HG03039 (cell line): Measurements from ENCODE around the gene HECTD1.
A peak's percentile ranks its signal among the peaks of the same experiment; 100 is the strongest.
"Not testable (repeated sequence)": the region's sequence is repeated elsewhere in the genome, so short reads cannot be mapped to it uniquely, and the experiment has no call there.

ENCODE experiments used
- ATAC-seq: cut with Tn5 transposase; IDR thresholded peaks from one replicate; pipeline ENCODE4 v1.9.1; 2021; ENCODE audit warnings: mild to moderate bottlenecking, moderate library complexity; ENCODE audit not compliant: unreplicated experiment

HECTD1 gene

DNA sequence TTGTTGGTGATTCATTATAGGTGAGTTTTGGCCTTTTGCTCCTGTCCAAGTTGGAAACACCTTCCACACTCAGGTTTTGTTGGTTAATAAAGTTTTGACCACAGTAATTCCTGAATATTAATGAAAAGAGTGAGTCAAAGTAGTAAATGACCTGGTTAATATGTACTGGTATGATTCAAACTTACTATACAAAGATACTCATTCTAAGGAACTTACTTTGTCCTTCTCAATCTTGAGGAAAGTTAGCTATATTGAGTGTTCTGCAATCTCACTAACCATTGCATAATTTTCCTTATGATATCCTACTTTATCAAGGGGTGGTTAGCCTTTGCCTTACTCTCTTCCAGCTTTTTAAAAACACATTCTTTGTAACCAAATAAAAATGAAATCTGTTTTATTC is 20.9 kb upstream of the HECTD1 start:
- ATAC-seq, result no peak

GRCh38 chr14:31224808-31225207 is 17.2 kb upstream of the HECTD1 start:
- ATAC-seq, result no peak

DNA sequence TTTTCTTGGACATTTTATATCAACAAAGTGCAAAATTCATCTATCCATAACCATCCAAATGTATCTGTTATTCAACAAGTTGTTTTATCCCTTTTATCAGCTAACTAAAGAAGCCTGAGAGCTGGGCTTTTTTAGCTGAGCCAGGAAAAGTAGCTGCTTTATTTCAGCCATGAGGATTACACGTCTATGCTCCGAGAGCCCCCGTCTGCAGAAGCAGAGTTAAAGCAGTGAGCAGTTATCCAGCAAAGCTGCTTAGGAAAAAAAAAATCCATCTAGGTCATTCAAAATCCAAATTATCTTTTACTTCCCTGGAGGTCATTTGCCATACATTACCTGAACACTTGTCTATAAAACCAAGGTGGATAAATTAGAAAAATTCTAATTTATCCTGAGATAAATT is 15.7 kb upstream of the HECTD1 start:
- no peak for ATAC-seq

- no peak for ATAC-seq
Observed at GRCh38 chr14:31222834-31223233, 15.2 kb upstream of the HECTD1 start.

DNA sequence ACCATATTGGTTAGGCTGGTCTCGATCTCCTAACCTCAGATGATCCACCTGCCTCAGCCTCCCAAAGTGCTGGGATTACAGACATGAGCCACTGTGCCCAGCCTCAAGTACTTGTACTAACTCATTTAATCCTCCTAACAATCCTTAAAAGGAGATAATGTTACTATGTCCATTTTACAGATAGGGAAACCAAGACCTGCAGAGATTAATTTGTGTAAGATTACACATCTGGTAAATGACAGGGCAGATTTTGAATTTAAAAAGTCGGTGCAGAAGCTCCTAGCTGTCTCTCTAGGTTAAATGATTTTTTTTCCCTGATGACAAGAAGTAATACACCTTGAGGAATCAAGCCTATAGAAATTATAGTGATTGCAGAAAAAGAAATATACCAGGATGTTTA is 13.7 kb upstream of the HECTD1 start:
- ATAC-seq, result no peak

DNA sequence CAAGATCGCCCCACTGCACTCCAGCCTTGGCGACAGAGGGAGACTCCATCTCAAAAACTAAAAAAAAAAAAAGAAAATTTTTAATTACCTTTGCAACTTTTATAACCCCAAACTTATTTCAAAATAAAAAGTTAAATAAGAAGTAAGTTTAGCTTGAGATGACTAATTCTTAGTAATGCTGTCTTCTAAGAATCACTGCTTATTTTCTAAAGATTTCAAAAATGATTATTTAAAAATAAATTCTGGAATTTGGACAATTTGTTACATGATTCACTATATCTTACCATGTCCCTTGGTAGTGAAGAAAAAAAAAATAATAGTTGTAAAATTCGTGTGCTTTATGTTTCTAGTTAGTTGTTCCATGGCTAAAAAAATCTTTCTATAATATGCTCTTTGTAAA is 11.6 kb upstream of the HECTD1 start:
- no peak for ATAC-seq

DNA sequence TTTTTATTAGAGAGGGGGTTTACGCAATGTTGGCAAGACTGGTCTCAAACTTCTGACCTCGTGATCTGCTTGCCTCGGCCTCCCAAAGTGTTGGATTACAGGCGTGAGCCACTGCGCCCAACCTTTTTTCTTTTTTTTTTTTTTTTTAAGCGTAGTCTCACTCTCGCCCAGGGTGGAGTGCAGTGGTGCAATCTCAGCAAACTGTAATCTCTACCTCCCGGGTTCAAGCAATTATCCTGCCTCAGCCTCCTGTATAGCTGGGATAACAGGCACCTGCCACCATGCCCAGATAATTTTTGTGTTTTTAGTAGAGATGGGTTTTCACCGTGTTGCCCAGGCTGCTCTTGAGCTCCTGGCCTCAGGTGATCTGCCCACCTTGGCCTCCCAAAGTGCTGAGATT is 8.8 kb upstream of the HECTD1 start:
- ATAC-seq, result no peak

- no peak for ATAC-seq
Observed at GRCh38 chr14:31212893-31213292, 5.3 kb upstream of the HECTD1 start.

DNA sequence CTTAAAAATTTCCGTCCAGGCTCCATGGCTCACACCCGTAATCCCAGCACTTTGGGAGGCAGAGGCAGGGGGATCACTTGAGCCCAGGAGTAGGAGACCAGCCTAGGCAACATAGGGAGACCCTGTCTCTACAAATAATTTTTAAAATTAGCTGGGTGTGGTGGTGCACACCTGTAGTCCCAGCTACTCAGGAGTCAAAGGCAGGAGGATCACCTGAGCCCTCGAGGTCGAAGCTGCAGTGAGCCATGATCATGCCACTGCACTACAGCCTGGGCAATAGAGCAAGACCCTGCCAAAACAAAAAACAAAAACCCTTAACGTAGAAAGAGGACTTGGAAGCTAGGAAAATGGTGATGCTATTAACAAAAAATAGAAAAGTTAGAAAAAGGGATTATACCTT is 2.0 kb upstream of the HECTD1 start:
- no peak for ATAC-seq

- ATAC-seq, result no peak
Observed at GRCh38 chr14:31208546-31209424, 1.2 kb upstream of the HECTD1 start.

DNA sequence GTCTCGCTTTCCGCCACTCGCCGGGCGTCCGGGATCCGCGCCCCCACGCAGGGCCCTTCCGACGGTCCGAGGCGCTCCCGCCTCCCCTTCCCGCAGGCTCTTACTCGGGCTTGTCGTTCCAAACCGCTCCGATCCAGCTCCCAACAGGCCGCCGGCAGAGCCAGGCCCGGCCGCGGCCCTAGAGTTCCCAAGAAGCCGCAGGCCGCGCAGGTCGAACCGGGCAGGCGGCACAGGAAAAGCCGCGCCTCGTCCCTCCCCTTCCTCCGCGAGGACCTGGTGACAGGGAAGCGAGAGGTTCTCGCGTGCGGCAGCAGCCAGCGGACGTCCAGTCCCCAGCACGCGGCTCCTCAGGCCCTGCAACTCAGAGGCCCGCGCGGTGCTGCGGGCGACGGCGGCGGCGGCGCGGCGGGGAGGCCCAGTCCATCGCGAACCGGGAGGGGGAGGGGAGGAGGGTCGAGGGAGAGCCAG is 272 bp downstream of the HECTD1 start:
- ATAC-seq, result peak; percentile 34

DNA sequence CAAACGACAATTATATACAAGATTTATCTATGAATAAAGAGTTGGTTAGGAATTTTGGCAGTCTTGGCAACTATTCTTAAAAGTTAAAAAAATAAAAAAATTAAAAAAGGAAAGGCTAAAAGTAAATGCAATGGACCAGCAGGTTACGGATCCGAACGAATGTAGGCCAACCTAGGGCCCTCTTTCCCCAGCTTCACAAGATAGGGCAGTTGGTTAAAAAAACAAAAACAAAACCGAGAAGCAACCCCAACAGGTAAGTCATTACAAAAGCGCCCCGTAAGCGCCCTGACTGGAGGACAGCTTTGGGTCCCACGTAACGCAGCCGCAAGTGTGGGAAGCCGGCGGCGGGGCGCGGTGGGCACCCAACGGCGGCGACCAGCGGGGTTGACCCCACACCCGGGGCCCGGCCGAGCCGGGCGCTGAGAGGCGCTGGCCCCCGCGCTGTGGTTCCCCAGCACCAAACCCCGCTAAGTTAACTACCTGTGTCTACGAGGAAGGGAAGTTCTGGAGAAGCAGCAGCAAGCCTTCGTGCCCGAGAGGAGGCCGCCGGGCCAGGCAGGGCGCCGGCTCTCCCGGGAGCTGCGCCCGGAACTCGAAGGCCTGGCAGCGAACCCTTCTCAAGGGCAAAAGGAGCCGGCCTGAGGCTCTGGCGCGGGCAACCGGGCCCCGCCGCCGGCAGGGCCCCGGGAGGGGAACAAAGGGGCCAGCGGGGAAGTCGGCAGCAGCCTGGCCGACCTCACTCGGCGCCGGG is 882 bp downstream of the HECTD1 start:
- ATAC-seq, result peak; percentile 13

DNA sequence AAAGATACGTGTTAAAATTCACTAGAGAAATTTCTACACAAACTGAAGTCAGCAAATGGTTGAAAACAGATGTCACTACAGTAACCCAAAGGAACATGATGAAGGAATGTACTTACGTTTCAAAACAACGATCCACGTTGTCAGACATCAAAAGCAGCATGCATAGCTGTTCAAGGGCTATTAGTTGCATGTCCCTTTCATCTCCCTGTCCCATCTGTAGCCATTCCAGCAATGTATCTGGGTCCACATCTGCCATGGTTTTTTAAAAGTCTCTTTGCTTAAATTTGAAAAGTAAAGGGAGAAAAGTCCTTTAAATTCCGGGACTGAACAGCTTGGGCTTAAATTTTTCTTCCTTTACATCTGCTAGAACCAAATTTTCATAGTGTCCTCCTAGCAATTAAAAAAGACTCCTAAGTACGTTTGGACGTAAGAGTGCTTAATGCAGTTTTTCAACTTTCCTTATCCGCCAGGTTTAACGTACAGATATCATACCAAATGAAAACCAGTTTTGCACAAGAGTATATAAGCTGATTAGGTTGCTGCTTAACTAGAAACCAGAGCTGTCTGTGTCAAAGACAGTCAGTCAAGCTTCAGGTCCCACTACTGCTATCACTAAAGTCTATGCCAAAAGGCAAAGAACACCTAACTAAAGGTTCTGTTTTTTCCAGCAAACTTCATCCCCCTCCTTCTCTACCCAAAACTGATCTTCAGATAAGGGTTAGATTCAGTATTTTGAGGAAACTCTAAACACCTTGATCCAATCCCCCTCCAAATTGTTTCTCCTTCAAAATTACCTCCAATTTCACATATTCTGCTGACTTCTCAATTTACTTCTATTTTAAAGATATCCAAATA is 1.7 kb downstream of the HECTD1 start:
- no peak for ATAC-seq

DNA sequence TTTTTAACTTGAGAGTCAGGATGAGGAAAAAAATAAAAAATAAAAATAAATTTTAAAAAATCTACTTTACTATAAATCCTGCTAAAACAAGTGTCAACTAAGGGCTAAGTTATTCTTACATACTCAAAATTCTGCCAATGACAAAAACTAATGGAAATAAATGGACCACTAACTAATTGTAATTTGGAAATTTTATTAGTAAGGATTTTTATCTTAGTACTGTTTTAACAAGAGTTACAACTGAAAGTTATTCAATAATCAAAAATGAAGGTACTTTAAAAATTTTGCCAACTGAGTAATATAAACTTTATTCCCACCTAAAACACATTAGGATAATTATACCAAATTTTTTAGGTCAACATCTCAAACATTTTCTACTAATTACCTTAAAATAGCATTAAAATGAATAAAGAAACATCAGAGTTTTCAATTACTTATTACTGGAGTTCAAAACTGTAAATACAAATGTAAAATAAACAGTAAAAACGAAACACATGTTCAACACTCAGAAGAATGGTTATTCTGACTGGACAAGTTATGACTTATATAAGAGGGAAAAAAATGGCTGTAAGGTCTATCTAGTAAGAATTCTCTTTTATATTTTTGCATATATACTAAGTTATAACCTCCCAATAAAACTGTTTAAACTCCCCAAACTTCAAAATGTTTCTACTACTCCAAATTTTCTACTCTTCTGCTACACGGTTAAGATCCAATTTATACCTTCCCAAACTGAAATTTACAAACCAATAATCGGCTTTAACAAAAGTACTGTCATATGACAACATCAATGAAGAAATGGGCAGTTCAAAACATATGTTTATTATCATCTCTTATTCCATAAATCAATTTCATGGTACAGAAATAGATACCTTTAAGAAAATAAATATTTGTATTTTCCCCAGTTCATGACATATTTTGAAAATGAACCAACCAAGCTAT is 2.7 kb downstream of the HECTD1 start:
- ATAC-seq, result no peak

- not testable (repeated sequence) for ATAC-seq
Observed at GRCh38 chr14:31203899-31204592, 3.5 kb downstream of the HECTD1 start.

GRCh38 chr14:31203414-31203742 is 4.2 kb downstream of the HECTD1 start:
- ATAC-seq, result no peak

DNA sequence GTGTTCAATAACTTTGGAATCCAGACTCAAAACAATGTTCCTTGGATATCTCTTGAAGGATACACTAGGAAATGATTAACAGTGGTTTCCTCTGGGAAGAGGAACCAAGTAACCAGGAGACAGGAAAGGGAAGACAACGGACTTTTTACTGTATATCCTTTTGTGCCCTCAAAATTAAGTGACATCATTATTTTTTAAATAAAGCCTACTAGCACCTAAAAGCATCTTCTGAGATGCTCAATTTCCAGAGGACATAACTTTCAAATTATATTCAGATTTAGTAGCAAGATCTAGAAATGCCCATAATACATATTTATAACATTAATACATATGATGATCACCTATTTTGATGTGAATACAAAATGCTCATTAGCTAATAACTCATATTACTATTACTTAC is 6.5 kb downstream of the HECTD1 start:
- no peak for ATAC-seq

GRCh38 chr14:31200702-31200990 is 6.9 kb downstream of the HECTD1 start:
- ATAC-seq, result no peak

- no peak for ATAC-seq
Observed at GRCh38 chr14:31197671-31198070, 9.9 kb downstream of the HECTD1 start.
